K562 (cell line): ENCODE results near the gene ZC3H12A. TPM values are rescaled to one million over a fixed set of nuclear protein-coding genes. Genes with fewer than 3 reads are reported as not detected.
A peak's percentile ranks its signal among the peaks of the same experiment; 100 is the strongest.

Source experiments
- ATF2 ChIP-seq: sonication (generic); formaldehyde crosslinking; IDR thresholded peaks from 2 replicates; pipeline ENCODE4 v1.8.1; 2022; ENCODE audit warnings: missing genetic modification reagents
- BACH1 ChIP-seq: fragments of 200-800 bp; sonication (Bioruptor generic); IDR thresholded peaks from 2 replicates; pipeline ENCODE4 v1.6.1; 2016; ENCODE audit warnings: missing genetic modification characterization, missing compliant biosample characterization
- CEBPG ChIP-seq, 3 experiments: fragments of 200-800 bp in 1 of 3; sonication (Bioruptor generic) in 1 of 3; sonication (generic) in 1 of 3; formaldehyde crosslinking in 1 of 3; IDR thresholded peaks in 2 of 3; conservative IDR thresholded peaks in 1 of 3; 2 replicates each; pipeline versions ENCODE4 v1.6.1 to v1.8.0; 2016 to 2022; ENCODE audit warnings: missing compliant biosample characterization in 2 of 3, missing genetic modification characterization in 2 of 3, mild to moderate bottlenecking in 1 of 3, missing genetic modification reagents in 1 of 3
- CHD4 ChIP-seq: fragments of 200-600 bp; sonication (generic); IDR thresholded peaks from 3 replicates; pipeline ENCODE4 v1.6.1; 2012; ENCODE audit warnings: low read depth, mild to moderate bottlenecking, mixed read lengths, low read length, inconsistent platforms; ENCODE audit not compliant: insufficient read depth, insufficient replicate concordance, poor library complexity, severe bottlenecking
- CREB5 ChIP-seq: fragments of 250-450 bp; sonication (Bioruptor Pico); IDR thresholded peaks from 2 replicates; pipeline ENCODE4 v1.5.0; 2020; ENCODE audit warnings: mild to moderate bottlenecking
- EP300 ChIP-seq: IDR thresholded peaks from 2 replicates; pipeline ENCODE4 v1.6.1; 2012; ENCODE audit warnings: low read length, improper control_type of control experiment
- FUS ChIP-seq: fragments of 200-400 bp; formaldehyde crosslinking; optimal IDR thresholded peaks from 2 replicates; pipeline ENCODE3; 2017; ENCODE audit warnings: low read depth, low read length
- GABPA ChIP-seq: fragments of 200-800 bp; sonication (Bioruptor generic); conservative IDR thresholded peaks from 2 replicates; pipeline ENCODE4 v1.6.1; 2016; ENCODE audit warnings: low read depth, missing genetic modification characterization, missing compliant biosample characterization
- HDGF ChIP-seq: fragments of 450-650 bp; IDR thresholded peaks from 2 replicates; pipeline ENCODE4 v1.6.1; 2016
- IFI16 ChIP-seq: fragments of 250-450 bp; sonication (Bioruptor Pico); IDR thresholded peaks from 2 replicates; pipeline ENCODE4 v2.1.2; 2022; ENCODE audit warnings: mild to moderate bottlenecking, inconsistent platforms
- MAFF ChIP-seq: IDR thresholded peaks from 2 replicates; pipeline ENCODE4 v1.6.1; 2012; ENCODE audit warnings: low read length, improper control_type of control experiment
- MAZ ChIP-seq, 2 experiments: fragments of 450-650 bp in 1 of 2; sonication (generic) in 1 of 2; formaldehyde crosslinking; IDR thresholded peaks in 1 of 2; conservative IDR thresholded peaks in 1 of 2; 2 replicates each; pipeline versions ENCODE4 v1.4.0 to v1.5.0; 2020; ENCODE audit warnings: mild to moderate bottlenecking in 1 of 2, missing genetic modification reagents in 1 of 2
- NUFIP1 ChIP-seq: fragments of 450-650 bp; IDR thresholded peaks from 2 replicates; pipeline ENCODE4 v1.6.1; 2018; ENCODE audit not compliant: partially characterized antibody
- POU5F1 ChIP-seq: fragments of 150-350 bp; IDR thresholded peaks from 2 replicates; pipeline ENCODE4 v1.6.1; 2014; ENCODE audit warnings: borderline replicate concordance, low read length, low read depth, mild to moderate bottlenecking; ENCODE audit not compliant: partially characterized antibody
- RAD21 ChIP-seq, 2 experiments: fragments of 250-450 bp in 1 of 2; fragments of 450-650 bp in 1 of 2; sonication (Bioruptor Pico) in 1 of 2; formaldehyde crosslinking in 1 of 2; IDR thresholded peaks in 1 of 2; conservative IDR thresholded peaks in 1 of 2; 2 replicates each; pipeline versions ENCODE4 v1.4.0 to v1.8.0; 2020 to 2022; ENCODE audit warnings: mild to moderate bottlenecking in 2 of 2, moderate library complexity in 1 of 2
- RNF2 ChIP-seq: sonication (generic); IDR thresholded peaks from 2 replicates; pipeline ENCODE4 v1.6.1; 2016
- SMARCE1 ChIP-seq: fragments of 450-650 bp; IDR thresholded peaks from 2 replicates; pipeline ENCODE4 v1.7.1; 2016; ENCODE audit warnings: mild to moderate bottlenecking
- TAF15 ChIP-seq: fragments of 200-400 bp; formaldehyde crosslinking; IDR thresholded peaks from 2 replicates; pipeline ENCODE4 v1.6.1; 2017; ENCODE audit warnings: mild to moderate bottlenecking, low read depth, low read length, moderate library complexity
- ZBTB17 ChIP-seq: fragments of 450-650 bp; formaldehyde crosslinking; IDR thresholded peaks from 2 replicates; pipeline ENCODE4 v1.4.0; 2020; ENCODE audit warnings: mild to moderate bottlenecking
- ZBTB2 ChIP-seq: fragments of 450-650 bp; IDR thresholded peaks from 2 replicates; pipeline ENCODE4 v1.6.1; 2016; ENCODE audit warnings: antibody characterized with exemption
- ZFPM2 ChIP-seq: fragments of 250-450 bp; sonication (Bioruptor Pico); IDR thresholded peaks from 2 replicates; pipeline ENCODE4 v1.5.1; 2022; ENCODE audit warnings: mild to moderate bottlenecking
- ZNF57 ChIP-seq: fragments of 450-650 bp; formaldehyde crosslinking; IDR thresholded peaks from 2 replicates; pipeline ENCODE4 v1.4.0; 2020; ENCODE audit warnings: mild to moderate bottlenecking, moderate library complexity
- polyA plus RNA-seq, 8 experiments: library from polyadenylated mRNA; depleted of rRNA in 4 of 8; stranded (reverse) in 5 of 8; unstranded in 3 of 8; fragments of >200 nt; fragmentation: Nextera tagmentation in 2 of 8; fragmentation: Illumina TruSeq in 1 of 8; extraction: Ambion mirVana in 2 of 8; extraction: Trizol in 1 of 8; gene quantifications; 2 replicates each; pipeline versions ENCODE4 v1.2.1 to v1.2.3, GENCODE V29; 2011 to 2014; ENCODE audit warnings: inconsistent platforms in 1 of 8, missing spikeins in 1 of 8
- total RNA-seq, 7 experiments: library from RNA; depleted of rRNA in 6 of 7; stranded (reverse); fragments of >200 nt in 6 of 7; fragmentation: Illumina TruSeq in 2 of 7; extraction: Trizol in 2 of 7; gene quantifications; 2 replicates each; pipeline versions ENCODE4 v1.2.1 to v1.2.3, GENCODE V29; 2011 to 2021; ENCODE audit warnings: low replicate concordance in 1 of 7
- TF ChIP-seq, protein P1 (sequence below): sonication (generic); formaldehyde crosslinking; IDR thresholded peaks from 2 replicates; pipeline ENCODE4 v1.8.1; 2023; ENCODE audit warnings: mild to moderate bottlenecking, missing genetic modification reagents

Gene ZC3H12A
- total and polyA plus RNA-seq, 9 of the 15 experiments (the other 6 are each of a cell fraction or from before 2014, with no cell fraction given), result 0.14 to 9.4 (median 6.7) TPM

GRCh38 chr1:37474046-37474696 is at the start of gene ZC3H12A (continued):
- TF ChIP-seq FUS (peak; percentile 66), NUFIP1 (no peak), RNF2 (peak; percentile 63; the same call in 1 of the 2 replicates), SMARCE1 (no peak), RAD21 (CRISPR knock-in tag; conservative IDR thresholded peaks at IDR 0.05 in 1 of 2, IDR thresholded peaks at IDR 0.05 in 1 of 2) (no peak), ZBTB2 (peak; percentile 21; the same call in 1 of the 2 replicates), ZBTB17 (CRISPR knock-in tag) (peak; percentile 15; the same call in 1 of the 2 replicates), HDGF (no peak), ZFPM2 (CRISPR knock-in tag) (no peak), BACH1 (no peak), EP300 (0 out of 2 replicates have a peak, but pooled peaks have one; percentile 9), TAF15 (no peak), CREB5 (CRISPR knock-in tag) (no peak), CEBPG (CRISPR knock-in tag; IDR thresholded peaks at IDR 0.05) (no peak), CEBPG (tag; conservative IDR thresholded peaks at IDR 0.05 in 1 of 2, IDR thresholded peaks at IDR 0.05 in 1 of 2) (no peak), ATF2 (CRISPR knock-in tag) (no peak), IFI16 (CRISPR knock-in tag) (no peak), MAZ (CRISPR knock-in tag; conservative IDR thresholded peaks at IDR 0.05 in 1 of 2, IDR thresholded peaks at IDR 0.05 in 1 of 2) (peak; percentile 76 to 97; a peak in 3 of 4 replicates), CHD4 (no peak), ZNF57 (no peak), MAFF (no peak), POU5F1 (no peak), GABPA (tag) (peak; percentile 52)
- TF ChIP-seq, protein P1, sequence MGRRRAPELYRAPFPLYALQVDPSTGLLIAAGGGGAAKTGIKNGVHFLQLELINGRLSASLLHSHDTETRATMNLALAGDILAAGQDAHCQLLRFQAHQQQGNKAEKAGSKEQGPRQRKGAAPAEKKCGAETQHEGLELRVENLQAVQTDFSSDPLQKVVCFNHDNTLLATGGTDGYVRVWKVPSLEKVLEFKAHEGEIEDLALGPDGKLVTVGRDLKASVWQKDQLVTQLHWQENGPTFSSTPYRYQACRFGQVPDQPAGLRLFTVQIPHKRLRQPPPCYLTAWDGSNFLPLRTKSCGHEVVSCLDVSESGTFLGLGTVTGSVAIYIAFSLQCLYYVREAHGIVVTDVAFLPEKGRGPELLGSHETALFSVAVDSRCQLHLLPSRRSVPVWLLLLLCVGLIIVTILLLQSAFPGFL (CRISPR knock-in tag), result no peak
